ENCODE results near the gene ENTPD2.

The ENTPD2 gene

DNA sequence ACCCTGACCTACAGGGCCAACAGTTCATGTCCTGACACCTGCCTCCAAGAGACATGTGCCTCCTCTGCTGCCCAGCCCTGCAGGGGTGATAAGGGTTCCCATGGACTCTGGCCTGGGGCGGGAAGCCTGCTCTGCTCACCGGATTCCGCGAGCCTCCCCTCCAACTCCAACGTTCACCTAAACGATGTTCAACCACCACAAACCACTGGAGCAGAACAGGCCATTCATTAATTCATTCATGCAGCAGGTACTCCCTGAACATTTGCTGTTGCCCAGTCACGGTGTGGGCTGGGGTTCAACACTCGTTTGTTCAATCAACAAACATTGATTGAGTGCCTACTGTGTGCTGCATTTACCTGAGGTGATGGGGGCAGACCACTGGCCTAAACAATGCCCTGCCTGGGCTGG is 20.1 kb upstream of the ENTPD2 start:
- Histone ChIP-seq H3K27ac (ENCODE audit: extremely low read depth, low read depth, low read length) (no peak overlapping the region), H3K4me1 (ENCODE audit: control insufficient read depth, insufficient read depth, low read length) (peaks cover 9% of the 10 kb centered on the region), H3K9me3 (ENCODE audit: control insufficient read depth, insufficient read depth, low read depth, low read length) (no peaks in the 10 kb centered on the region), H3K36me3 (ENCODE audit: control insufficient read depth in 2 of 2, insufficient read depth in 1 of 2, low read length in 2 of 2) (peaks cover 0 to 7% of the 10 kb centered on the region in 2 experiments; a peak in 1 of 3 replicates), H3K4me3 (ENCODE audit: low read depth, low read length) (no peak overlapping the region)
- ChIA-PET CTCF (interaction anchor here (1.0 kb wide), 1 partner anchor 10 kb away, joined by 8 read pairs; no protein-coding TSS in a partner anchor), POLR2A (interaction anchor here (0.9 to 9.1 kb wide), 2 partner anchors 10 to 13 kb away, joined by 3 to 137 read pairs; partner anchors contain the start of gene MAN1B1)
- no peak for TF ChIP-seq ZNF121 (tag by site-specific recombination; IDR thresholded peaks at IDR 0.05)
- no peak for TF ChIP-seq ZNF302 (tag by site-specific recombination; IDR thresholded peaks at IDR 0.05; ENCODE audit: low read depth)
- no peak for TF ChIP-seq ZNF174 (tag by site-specific recombination; IDR thresholded peaks at IDR 0.05)
- no peak for TF ChIP-seq ZNF10 (tag by site-specific recombination; IDR thresholded peaks at IDR 0.05)
- TF ChIP-seq ZNF341 (tag by site-specific recombination; IDR thresholded peaks at IDR 0.05; ENCODE audit: low read depth) = no peak
- no peak for TF ChIP-seq TCF7L2 (IDR thresholded peaks at IDR 0.05; ENCODE audit: borderline replicate concordance, low read depth, low read length)
- TF ChIP-seq ZNF404 (tag by site-specific recombination; IDR thresholded peaks at IDR 0.05) = no peak
- no peak for TF ChIP-seq ZNF544 (tag by site-specific recombination; IDR thresholded peaks at IDR 0.05)
- TF ChIP-seq ZNF785 (tag by site-specific recombination; IDR thresholded peaks at IDR 0.05) = no peak
- no peak for TF ChIP-seq ZSCAN16 (tag by site-specific recombination; IDR thresholded peaks at IDR 0.05)
- no peak for TF ChIP-seq PRDM1 (tag by site-specific recombination; IDR thresholded peaks at IDR 0.05)
- no peak for TF ChIP-seq ZNF426 (tag by site-specific recombination; IDR thresholded peaks at IDR 0.05)
- TF ChIP-seq SP2 (tag by site-specific recombination; IDR thresholded peaks at IDR 0.05) = no peak
- no peak for TF ChIP-seq ZNF677 (tag by site-specific recombination; IDR thresholded peaks at IDR 0.05)
- TF ChIP-seq KLF1 (tag by site-specific recombination; IDR thresholded peaks at IDR 0.05) = no peak

DNA sequence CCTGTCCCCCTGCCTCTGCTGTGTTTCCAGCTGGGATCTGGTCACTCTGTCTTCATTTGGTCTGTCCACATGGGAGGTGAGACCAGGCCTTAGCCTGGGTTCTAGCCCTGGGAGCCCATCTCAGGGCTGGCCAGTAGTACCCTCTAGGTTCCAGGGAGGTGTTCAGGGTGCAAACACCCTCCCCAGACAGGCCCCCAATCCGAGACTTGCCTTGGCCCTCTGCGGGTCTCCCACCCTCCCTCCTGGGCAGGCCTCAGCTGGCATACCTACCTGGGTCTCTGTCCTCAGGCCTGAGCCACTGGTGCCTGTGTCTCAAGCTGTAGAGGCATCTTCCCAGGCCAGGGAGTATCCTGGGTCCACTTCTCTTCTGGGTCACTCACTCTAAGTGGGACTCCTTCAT is 17.4 kb upstream of the ENTPD2 start:
- H3K4me1 ChIP-seq (ENCODE audit: control insufficient read depth, insufficient read depth, low read length) = peaks cover 10% of the 10 kb centered on the region; the same call in 1 of the 2 replicates
- ChIA-PET CTCF (interaction anchor here (0.6 to 11.3 kb wide), 13 partner anchors 13 to 334 kb away, joined by 3 to 237 read pairs (median 6); partner anchors contain the start of genes ABCA2, CYSRT1, ENTPD2 and MAN1B1), POLR2A (interaction anchor here (0.6 to 9.1 kb wide), 10 partner anchors 12 to 355 kb away, joined by 3 to 137 read pairs (median 5); partner anchors contain the start of genes MAN1B1, TPRN and TUBB4B)
- H3K4me3 ChIP-seq (ENCODE audit: low read depth, low read length) = no peak overlapping the region
- H3K27ac ChIP-seq (ENCODE audit: extremely low read depth, low read depth, low read length) = peak overlapping the region; percentile 57
- no peaks in the 10 kb centered on the region for H3K9me3 ChIP-seq (ENCODE audit: control insufficient read depth, insufficient read depth, low read depth, low read length)
- TF ChIP-seq, protein P1, sequence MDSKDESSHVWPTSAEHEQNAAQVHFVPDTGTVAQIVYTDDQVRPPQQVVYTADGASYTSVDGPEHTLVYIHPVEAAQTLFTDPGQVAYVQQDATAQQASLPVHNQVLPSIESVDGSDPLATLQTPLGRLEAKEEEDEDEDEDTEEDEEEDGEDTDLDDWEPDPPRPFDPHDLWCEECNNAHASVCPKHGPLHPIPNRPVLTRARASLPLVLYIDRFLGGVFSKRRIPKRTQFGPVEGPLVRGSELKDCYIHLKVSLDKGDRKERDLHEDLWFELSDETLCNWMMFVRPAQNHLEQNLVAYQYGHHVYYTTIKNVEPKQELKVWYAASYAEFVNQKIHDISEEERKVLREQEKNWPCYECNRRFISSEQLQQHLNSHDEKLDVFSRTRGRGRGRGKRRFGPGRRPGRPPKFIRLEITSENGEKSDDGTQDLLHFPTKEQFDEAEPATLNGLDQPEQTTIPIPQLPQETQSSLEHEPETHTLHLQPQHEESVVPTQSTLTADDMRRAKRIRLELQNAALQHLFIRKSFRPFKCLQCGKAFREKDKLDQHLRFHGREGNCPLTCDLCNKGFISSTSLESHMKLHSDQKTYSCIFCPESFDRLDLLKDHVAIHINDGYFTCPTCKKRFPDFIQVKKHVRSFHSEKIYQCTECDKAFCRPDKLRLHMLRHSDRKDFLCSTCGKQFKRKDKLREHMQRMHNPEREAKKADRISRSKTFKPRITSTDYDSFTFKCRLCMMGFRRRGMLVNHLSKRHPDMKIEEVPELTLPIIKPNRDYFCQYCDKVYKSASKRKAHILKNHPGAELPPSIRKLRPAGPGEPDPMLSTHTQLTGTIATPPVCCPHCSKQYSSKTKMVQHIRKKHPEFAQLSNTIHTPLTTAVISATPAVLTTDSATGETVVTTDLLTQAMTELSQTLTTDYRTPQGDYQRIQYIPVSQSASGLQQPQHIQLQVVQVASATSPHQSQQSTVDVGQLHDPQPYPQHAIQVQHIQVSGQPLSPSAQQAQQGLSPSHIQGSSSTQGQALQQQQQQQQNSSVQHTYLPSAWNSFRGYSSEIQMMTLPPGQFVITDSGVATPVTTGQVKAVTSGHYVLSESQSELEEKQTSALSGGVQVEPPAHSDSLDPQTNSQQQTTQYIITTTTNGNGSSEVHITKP (tag by site-specific recombination; IDR thresholded peaks at IDR 0.05) = no peak
- TF ChIP-seq SALL2 (tag by site-specific recombination; IDR thresholded peaks at IDR 0.05; ENCODE audit: borderline replicate concordance) (no peak), BCL11B (tag by site-specific recombination; IDR thresholded peaks at IDR 0.05; ENCODE audit: low read depth) (no peak)
- TF ChIP-seq, protein P2, sequence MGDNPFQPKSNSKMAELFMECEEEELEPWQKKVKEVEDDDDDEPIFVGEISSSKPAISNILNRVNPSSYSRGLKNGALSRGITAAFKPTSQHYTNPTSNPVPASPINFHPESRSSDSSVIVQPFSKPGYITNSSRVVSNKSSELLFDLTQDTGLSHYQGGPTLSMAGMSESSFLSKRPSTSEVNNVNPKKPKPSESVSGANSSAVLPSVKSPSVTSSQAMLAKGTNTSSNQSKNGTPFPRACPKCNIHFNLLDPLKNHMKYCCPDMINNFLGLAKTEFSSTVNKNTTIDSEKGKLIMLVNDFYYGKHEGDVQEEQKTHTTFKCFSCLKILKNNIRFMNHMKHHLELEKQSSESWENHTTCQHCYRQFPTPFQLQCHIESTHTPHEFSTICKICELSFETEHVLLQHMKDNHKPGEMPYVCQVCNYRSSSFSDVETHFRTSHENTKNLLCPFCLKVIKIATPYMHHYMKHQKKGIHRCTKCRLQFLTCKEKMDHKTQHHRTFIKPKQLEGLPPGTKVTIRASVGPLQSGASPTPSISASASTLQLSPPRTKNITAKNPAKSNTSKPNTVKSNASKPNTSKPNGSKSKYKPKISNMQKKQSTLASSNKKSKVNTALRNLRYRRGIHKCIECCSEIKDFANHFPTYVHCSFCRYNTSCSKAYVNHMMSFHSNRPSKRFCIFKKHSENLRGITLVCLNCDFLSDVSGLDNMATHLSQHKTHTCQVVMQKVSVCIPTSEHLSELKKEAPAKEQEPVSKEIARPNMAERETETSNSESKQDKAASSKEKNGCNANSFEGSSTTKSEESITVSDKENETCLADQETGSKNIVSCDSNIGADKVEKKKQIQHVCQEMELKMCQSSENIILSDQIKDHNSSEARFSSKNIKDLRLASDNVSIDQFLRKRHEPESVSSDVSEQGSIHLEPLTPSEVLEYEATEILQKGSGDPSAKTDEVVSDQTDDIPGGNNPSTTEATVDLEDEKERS (tag by site-specific recombination; IDR thresholded peaks at IDR 0.05) = no peak
- H3K36me3 ChIP-seq (ENCODE audit: control insufficient read depth in 2 of 2, insufficient read depth in 1 of 2, low read length in 2 of 2) = peaks cover 0 to 3% of the 10 kb centered on the region in 2 experiments; a peak in 1 of 3 replicates
